GM19467 (cell line): ENCODE measurements around the gene LHFPL6.

Source experiments
- ATAC-seq: cut with Tn5 transposase; IDR thresholded peaks from one replicate; pipeline ENCODE4 v1.9.1; 2021; ENCODE audit warnings: mild to moderate bottlenecking, moderate library complexity; ENCODE audit not compliant: unreplicated experiment

Gene LHFPL6

DNA sequence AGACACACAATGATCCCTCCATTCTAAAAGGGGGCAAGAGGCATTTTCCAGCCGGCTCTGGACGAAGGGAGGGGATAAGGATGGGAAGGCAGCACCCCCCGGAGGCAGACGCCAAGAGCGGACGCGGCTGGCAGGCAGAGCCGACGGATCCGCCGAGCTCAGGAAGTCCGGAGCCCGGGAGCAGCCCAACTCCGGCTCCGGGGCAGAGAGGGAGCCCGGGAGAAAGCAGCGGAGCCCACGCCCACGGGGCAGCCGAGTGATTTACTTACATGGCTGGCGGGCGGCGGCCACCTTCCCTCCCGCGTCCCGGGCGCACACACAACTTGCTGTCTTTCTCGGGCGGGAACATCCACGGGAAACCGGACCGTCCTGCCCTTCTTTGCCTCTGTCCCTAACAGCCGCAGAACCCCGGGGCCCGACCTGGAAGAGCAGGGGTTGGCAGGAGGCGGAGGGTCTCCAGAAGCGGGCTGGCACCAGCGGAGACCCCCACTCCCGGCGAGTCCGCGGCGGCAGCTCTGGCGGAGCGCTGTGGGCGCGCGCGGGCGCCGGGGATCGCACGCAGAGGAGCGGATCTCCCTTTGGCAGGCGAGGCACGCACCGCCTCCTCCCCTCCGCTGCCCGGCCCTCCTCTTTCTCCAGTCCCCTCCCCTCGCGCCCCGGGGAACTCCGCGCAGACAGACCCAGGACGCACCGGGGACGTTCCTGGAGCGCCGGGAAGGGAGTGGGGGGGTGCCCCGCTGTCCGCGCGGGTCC lies at the start of gene LHFPL6:
Gene LHFPL6 (minus strand): TSS at position 580 of the 753 bp plus-strand sequence.
- peak; percentile 85 for ATAC-seq

DNA sequence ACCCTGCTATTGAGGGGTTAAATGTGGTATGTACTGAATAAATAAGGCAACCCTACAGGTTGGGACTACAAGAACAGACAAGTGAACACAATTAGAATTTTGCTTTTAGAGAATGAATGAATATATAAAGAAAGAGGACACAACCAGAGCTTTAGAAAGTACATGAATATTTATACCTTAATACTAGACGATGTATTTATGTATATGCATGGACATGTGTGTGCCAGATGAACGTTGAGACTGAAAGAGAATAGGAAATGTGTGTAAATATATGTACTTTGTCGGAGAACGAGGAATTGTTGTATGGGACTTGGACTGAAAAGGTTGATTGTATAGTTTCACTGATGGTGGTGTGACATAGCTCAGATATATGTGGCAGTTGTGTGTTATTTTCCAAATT lies 43.1 kb upstream of the LHFPL6 start:
- no peak for ATAC-seq

DNA sequence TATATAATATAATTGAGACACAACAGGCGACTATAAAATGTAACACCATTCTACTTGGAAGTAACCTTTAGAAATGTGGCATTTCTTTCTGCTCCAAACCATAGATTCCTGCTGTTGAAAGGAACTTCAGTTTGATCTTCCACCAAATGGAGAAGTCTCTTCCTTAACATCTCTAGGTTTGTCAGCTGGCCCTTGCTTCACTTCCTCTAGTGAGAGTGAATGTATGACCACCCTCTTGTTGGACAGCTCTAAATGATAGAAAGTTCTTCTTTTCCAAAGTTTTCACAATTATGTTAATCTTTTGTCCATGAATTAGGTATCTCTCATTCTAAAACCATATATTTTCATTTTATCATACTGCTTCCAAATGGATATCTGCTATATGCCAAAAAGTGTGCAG lies 38.7 kb upstream of the LHFPL6 start:
- no peak for ATAC-seq

DNA sequence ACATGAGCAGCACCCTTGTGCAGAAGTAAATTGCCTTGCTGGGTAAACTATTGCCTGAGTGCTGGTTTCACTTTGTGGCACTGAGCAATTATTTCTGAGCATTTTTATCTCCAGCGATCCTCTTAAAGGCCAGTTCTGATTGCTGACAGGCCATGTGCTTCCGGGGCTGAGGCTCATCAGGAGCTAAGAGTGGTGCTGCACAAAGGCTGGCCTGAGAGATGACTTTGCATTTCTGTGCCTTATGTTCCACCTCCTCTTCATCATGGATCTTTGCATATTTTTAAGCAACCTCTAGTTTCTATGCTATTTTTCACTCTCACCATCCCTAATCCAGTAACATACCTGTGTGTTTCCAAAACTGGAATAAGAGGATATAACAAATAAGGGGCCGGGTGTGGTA lies 34.9 kb upstream of the LHFPL6 start:
- ATAC-seq = no peak

GRCh38 chr13:39635564-39635963 lies 32.6 kb upstream of the LHFPL6 start:
- no peak for ATAC-seq

- no peak for ATAC-seq
These were observed 30.0 kb upstream of the LHFPL6 start for GRCh38 chr13:39632994-39633393.

DNA sequence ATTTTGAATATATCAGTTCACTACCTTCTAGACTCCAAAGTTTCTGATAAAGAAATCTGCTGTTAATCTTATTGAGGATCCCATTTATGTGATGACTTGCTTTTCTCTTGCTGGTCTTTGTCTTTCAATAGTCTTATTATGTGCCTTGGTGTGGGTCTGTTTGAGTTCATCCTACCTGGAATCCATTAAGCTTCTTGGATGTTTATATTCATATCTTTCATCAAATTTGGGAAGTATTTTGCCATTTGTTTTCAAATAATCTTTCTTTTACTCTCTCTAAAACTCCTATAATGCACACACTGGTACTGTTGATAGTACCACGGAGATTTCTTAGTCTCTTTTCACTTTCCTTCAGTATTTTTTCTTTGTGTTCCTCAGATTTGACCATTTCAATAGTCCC lies 28.3 kb upstream of the LHFPL6 start:
- ATAC-seq = no peak

DNA sequence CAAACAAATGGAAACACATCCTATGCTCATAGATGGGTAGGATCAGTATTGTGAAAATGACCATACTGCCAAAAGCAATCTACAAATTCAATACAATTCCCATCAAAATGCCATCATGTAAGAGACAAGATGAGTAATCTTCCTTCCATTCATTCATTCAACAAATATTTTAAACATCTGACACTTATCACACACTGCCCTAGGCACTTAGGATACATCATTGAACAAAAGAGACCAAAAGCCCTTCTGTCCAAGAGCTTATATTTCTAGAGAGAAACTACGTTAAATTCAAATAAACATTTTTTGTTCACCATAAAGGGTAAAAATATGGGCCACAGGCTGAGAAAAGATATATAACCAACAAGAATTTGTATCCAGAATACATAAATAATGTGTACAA lies 20.5 kb upstream of the LHFPL6 start:
- no peak for ATAC-seq

GRCh38 chr13:39618561-39618960 lies 15.6 kb upstream of the LHFPL6 start:
- no peak for ATAC-seq

GRCh38 chr13:39616087-39616694 lies 13.2 kb upstream of the LHFPL6 start:
- ATAC-seq = no peak

DNA sequence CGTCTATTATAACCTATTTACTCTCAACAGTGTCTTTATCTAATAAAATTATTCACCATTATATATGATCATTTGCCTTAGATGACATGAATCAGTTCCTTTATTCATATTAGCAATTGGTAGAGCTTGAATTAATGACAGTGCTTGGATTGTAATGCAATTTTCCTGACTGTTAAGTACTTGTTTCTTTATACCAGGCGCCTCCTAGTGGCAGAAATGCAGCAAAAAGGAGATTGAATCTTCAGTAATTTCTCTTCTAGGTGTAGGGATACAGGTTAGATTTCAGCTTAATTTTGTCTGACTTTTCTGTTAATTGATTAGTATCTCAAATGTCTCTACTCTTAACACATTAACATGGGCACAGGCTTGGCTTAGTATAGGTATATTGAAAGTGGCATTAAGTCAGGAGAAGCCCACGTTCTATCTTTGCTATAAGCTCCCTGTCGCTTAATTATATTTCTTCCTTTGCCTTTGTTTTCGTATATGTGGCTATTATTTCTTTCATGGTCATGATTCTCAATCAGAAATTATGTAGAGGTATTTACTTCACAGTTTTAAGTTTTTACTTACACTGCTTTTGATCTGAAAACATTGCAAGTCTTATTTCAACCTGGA lies 9.1 kb upstream of the LHFPL6 start:
- no peak for ATAC-seq

DNA sequence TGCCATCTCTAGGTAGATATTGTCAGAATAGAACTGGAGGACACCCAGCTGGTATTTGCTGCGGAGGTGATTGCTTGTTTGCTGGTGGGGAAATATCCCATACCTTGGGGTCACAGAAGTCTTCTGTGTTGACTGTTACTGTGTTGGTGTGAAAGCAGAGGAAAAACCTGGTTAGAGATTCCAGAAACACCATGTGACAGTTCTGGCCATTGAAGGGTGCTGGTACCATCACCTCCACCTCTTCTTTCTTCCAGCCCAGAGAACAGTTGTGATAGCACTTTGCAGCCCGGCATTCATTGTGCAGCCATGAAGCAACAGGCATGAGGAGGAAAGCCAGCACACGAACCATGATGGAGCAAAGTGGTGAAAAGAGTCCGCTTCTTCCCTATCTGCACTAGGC lies 4.9 kb upstream of the LHFPL6 start:
- ATAC-seq = no peak

DNA sequence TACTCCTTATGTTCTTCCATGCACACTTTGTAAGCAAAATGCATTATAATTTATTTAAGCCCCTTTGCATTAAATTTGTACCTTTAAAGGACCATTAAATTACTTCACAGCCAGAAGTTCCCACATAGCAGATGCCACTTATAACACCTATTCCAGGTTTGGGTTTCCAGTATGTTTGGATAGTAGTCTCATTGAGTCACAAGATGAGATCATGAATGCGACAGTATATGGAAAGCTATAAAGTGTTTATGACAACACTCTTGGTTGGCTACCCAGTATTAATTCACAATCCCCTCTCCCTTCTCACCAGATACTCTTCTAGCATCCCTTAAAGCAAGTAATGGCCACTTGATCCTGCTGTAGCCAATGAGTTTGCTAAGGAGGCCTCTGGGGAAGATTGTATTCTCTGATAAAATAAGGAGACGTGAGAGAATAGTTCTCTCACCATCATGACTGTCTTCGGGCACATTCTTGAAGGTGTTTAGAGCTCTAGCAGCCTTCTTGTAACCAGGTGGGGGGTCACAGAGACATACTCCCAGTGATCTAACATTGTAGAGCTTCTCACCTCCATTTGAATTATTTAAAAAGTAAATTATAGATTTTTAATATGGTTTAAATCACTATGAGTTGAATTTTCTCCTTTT lies 2.8 kb upstream of the LHFPL6 start:
- no peak for ATAC-seq

DNA sequence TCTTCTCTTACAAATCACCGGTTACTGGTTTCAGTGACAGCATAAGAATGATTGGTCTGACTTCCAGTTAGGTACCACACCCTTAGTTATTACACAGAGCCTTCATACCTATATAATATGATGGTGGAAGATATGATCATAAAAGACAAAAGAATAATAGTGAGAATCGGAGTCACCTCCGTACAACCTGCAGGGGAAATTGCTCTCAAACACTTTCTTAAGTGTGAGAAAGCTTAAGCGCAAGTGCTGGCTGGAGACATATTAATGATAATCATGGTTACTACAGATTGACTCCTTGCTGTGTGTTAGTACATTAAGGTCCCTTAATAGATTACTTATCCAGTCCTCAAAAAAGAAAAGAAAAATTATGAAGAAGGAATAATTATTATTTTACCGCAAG lies 1.8 kb upstream of the LHFPL6 start:
- no peak for ATAC-seq

- peak; percentile 14 for ATAC-seq
These were observed 493 bp upstream of the LHFPL6 start for GRCh38 chr13:39603424-39603947.

- ATAC-seq = peak; percentile 22
These were observed 748 bp downstream of the LHFPL6 start for GRCh38 chr13:39602277-39602613.

- no peak for ATAC-seq
These were observed 1.4 kb downstream of the LHFPL6 start for GRCh38 chr13:39601636-39602035.

DNA sequence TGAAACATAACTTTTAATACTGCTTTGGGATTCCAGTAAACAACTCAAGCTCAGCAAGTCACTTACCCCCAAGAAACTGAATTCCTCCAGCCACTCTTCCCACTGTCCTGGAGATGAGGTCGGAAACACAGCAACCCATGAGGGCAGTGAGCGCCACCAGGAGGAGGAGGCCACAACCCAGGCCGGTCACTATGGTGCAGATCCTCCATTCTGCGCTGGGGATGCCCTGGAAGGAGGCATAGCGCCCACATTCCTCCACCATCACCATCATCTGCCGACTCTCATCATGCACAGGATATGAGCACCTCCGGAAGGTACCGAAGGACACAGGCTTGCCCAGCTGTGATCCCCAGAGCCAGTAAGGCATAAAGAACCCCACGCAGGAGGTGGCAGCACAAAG lies 2.2 kb downstream of the LHFPL6 start:
- no peak for ATAC-seq

GRCh38 chr13:39599842-39600241 lies 3.2 kb downstream of the LHFPL6 start:
- no peak for ATAC-seq

DNA sequence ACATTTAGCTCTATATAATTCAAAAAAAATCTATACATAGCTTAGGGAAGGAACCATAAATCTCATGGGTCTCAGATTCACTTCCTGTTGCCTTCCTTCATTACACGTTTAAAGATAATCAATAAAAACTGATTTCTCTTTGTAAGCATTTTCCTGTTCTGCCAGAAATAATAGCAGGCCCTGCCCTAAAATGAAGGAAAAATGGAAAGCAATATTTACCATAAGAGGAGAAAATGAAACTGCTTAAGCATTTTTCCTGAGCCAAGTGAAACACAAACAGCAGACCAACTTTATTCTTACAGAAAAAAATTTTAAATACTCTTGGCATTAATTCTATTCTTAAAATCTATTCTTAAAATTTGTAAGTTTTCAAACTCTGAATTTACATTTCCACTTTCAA lies 4.0 kb downstream of the LHFPL6 start:
- no peak for ATAC-seq

DNA sequence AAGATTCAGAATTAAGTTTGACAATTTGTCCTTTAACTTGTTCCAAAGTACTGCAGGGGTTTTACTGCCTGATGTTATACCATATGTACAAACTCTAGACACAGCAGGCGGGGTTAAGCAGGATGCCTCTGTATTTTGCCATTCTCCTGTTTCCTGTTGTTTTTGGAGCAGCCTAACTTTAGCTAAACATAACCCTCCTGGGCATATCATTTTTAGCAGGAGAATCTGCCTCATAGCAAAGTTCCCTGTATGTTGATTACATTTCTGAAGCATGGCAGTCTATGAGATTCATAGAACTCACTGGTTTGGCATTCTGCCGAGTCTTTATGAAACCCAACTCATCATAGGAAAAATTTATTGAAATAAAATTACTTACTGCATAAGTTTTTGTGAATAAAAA lies 5.2 kb downstream of the LHFPL6 start:
- no peak for ATAC-seq

- no peak for ATAC-seq
These were observed 6.3 kb downstream of the LHFPL6 start for GRCh38 chr13:39596685-39597084.
